ENCODE measurements around the gene CACNA1E.

Gene CACNA1E

GRCh38 chr1:181493885-181494284 is 10.6 kb downstream of the CACNA1E start:
- Histone ChIP-seq H3K18ac (ENCODE audit: low read length) (no peak overlapping the region), H3K23ac (ENCODE audit: low read depth, low read length, poor library complexity) (no peak overlapping the region), H2AK5ac (ENCODE audit: low read depth, low read length) (no peak overlapping the region), H3K27me3 (ENCODE audit: control insufficient read depth in 3 of 3, insufficient read depth in 3 of 3, low read depth in 1 of 3, low read length in 3 of 3) (no peaks in the 10 kb centered on the region), H3K4me3 (ENCODE audit: low read length in 2 of 2) (no peak overlapping the region), H3K9ac (ENCODE audit: low read depth, low read length, poor library complexity) (no peak overlapping the region), H3K4me1 (ENCODE audit: control insufficient read depth in 2 of 2, insufficient read depth in 1 of 2, low read depth in 1 of 2, low read length in 2 of 2) (no peaks in the 10 kb centered on the region), H3K14ac (ENCODE audit: low read length) (no peak overlapping the region), H2BK12ac (ENCODE audit: low read length) (no peak overlapping the region), H3K27ac (replicated peaks; ENCODE audit: low read length) (no peak overlapping the region), H3K79me1 (ENCODE audit: low read depth, low read length) (no peaks in the 10 kb centered on the region), H4K91ac (ENCODE audit: low read depth, low read length, poor library complexity) (no peak overlapping the region), H3K36me3 (replicated peaks in 1 of 2; ENCODE audit: control insufficient read depth in 2 of 2, insufficient read depth in 2 of 2, low read length in 2 of 2) (no peaks in the 10 kb centered on the region), H2AFZ (ENCODE audit: low read length) (no peak overlapping the region), H3K4ac (ENCODE audit: low read length) (no peak overlapping the region), H4K8ac (ENCODE audit: low read depth, low read length) (no peak overlapping the region), H2BK15ac (ENCODE audit: low read length) (no peak overlapping the region), H3K9me3 (replicated peaks in 1 of 2; ENCODE audit: control insufficient read depth in 2 of 2, insufficient read depth in 1 of 2, low read depth in 1 of 2, low read length in 2 of 2) (no peaks in the 10 kb centered on the region), H2BK120ac (ENCODE audit: low read depth, low read length) (no peak overlapping the region), H3K4me2 (ENCODE audit: insufficient read depth, low read length, poor library complexity, severe bottlenecking) (no peak overlapping the region), H2BK5ac (ENCODE audit: low read length) (no peak overlapping the region)
- no peak for DNase-seq (ENCODE audit: low spot score)
- WGBS, 2 donors (ENCODE audit: extremely low coverage in 2 of 2, insufficient read length in 2 of 2, insufficient replicate concordance in 1 of 2) = no CpG with 5 or more reads among the region's 4 CpGs

GRCh38 chr1:181496759-181497158 is 13.4 kb downstream of the CACNA1E start:
- Histone ChIP-seq H4K8ac (ENCODE audit: low read depth, low read length) (no peak overlapping the region), H3K79me1 (ENCODE audit: low read depth, low read length) (no peaks in the 10 kb centered on the region), H3K9me3 (replicated peaks in 1 of 2; ENCODE audit: control insufficient read depth in 2 of 2, insufficient read depth in 1 of 2, low read depth in 1 of 2, low read length in 2 of 2) (no peaks in the 10 kb centered on the region), H2BK12ac (ENCODE audit: low read length) (no peak overlapping the region), H3K4me1 (ENCODE audit: control insufficient read depth in 2 of 2, insufficient read depth in 1 of 2, low read depth in 1 of 2, low read length in 2 of 2) (peaks cover 0 to 5% of the 10 kb centered on the region in 2 donors), H4K91ac (ENCODE audit: low read depth, low read length, poor library complexity) (no peak overlapping the region), H2BK15ac (ENCODE audit: low read length) (no peak overlapping the region), H3K18ac (ENCODE audit: low read length) (no peak overlapping the region), H3K4me3 (ENCODE audit: low read length in 2 of 2) (no peak overlapping the region), H3K23ac (ENCODE audit: low read depth, low read length, poor library complexity) (no peak overlapping the region), H3K36me3 (replicated peaks in 1 of 2; ENCODE audit: control insufficient read depth in 2 of 2, insufficient read depth in 2 of 2, low read length in 2 of 2) (no peaks in the 10 kb centered on the region), H3K9ac (ENCODE audit: low read depth, low read length, poor library complexity) (no peak overlapping the region), H2AFZ (ENCODE audit: low read length) (no peak overlapping the region), H3K4me2 (ENCODE audit: insufficient read depth, low read length, poor library complexity, severe bottlenecking) (no peak overlapping the region), H3K27ac (replicated peaks; ENCODE audit: low read length) (no peak overlapping the region), H3K27me3 (ENCODE audit: control insufficient read depth in 3 of 3, insufficient read depth in 3 of 3, low read depth in 1 of 3, low read length in 3 of 3) (no peaks in the 10 kb centered on the region), H3K4ac (ENCODE audit: low read length) (no peak overlapping the region), H2BK5ac (ENCODE audit: low read length) (no peak overlapping the region), H2BK120ac (ENCODE audit: low read depth, low read length) (no peak overlapping the region), H3K14ac (ENCODE audit: low read length) (no peak overlapping the region), H2AK5ac (ENCODE audit: low read depth, low read length) (no peak overlapping the region)
- DNase-seq (ENCODE audit: low spot score) = no peak
- no CpG with 5 or more reads among the region's 1 CpG for WGBS, 2 donors (ENCODE audit: extremely low coverage in 2 of 2, insufficient read length in 2 of 2, insufficient replicate concordance in 1 of 2)

- Histone ChIP-seq H3K36me3 (replicated peaks in 1 of 2; ENCODE audit: control insufficient read depth in 2 of 2, insufficient read depth in 2 of 2, low read length in 2 of 2) (no peaks in the 10 kb centered on the region), H3K4me2 (ENCODE audit: insufficient read depth, low read length, poor library complexity, severe bottlenecking) (no peak overlapping the region), H3K14ac (ENCODE audit: low read length) (no peak overlapping the region), H3K9me3 (replicated peaks in 1 of 2; ENCODE audit: control insufficient read depth in 2 of 2, insufficient read depth in 1 of 2, low read depth in 1 of 2, low read length in 2 of 2) (no peaks in the 10 kb centered on the region), H3K9ac (ENCODE audit: low read depth, low read length, poor library complexity) (no peak overlapping the region), H2AK5ac (ENCODE audit: low read depth, low read length) (no peak overlapping the region), H2BK15ac (ENCODE audit: low read length) (no peak overlapping the region), H2BK5ac (ENCODE audit: low read length) (no peak overlapping the region), H3K4me1 (ENCODE audit: control insufficient read depth in 2 of 2, insufficient read depth in 1 of 2, low read depth in 1 of 2, low read length in 2 of 2) (peaks cover 0 to 7% of the 10 kb centered on the region in 2 donors), H3K79me1 (ENCODE audit: low read depth, low read length) (no peaks in the 10 kb centered on the region), H3K27me3 (ENCODE audit: control insufficient read depth in 3 of 3, insufficient read depth in 3 of 3, low read depth in 1 of 3, low read length in 3 of 3) (no peaks in the 10 kb centered on the region), H2BK120ac (ENCODE audit: low read depth, low read length) (no peak overlapping the region), H3K27ac (replicated peaks; ENCODE audit: low read length) (no peak overlapping the region), H3K18ac (ENCODE audit: low read length) (no peak overlapping the region), H3K4me3 (ENCODE audit: low read length in 2 of 2) (no peak overlapping the region), H3K23ac (ENCODE audit: low read depth, low read length, poor library complexity) (no peak overlapping the region), H2AFZ (ENCODE audit: low read length) (no peak overlapping the region), H2BK12ac (ENCODE audit: low read length) (no peak overlapping the region), H4K91ac (ENCODE audit: low read depth, low read length, poor library complexity) (no peak overlapping the region), H3K4ac (ENCODE audit: low read length) (no peak overlapping the region), H4K8ac (ENCODE audit: low read depth, low read length) (no peak overlapping the region)
- no peak for DNase-seq (ENCODE audit: low spot score)
- WGBS, 2 donors (ENCODE audit: extremely low coverage in 2 of 2, insufficient read length in 2 of 2, insufficient replicate concordance in 1 of 2) = no CpG with 5 or more reads among the region's 6 CpGs
Measured at GRCh38 chr1:181497870-181498269, 14.6 kb downstream of the CACNA1E start.

GRCh38 chr1:181499825-181500224 is 16.5 kb downstream of the CACNA1E start:
- Histone ChIP-seq H2AK5ac (ENCODE audit: low read depth, low read length) (no peak overlapping the region), H3K4me3 (ENCODE audit: low read length in 2 of 2) (no peak overlapping the region), H3K27me3 (ENCODE audit: control insufficient read depth in 3 of 3, insufficient read depth in 3 of 3, low read depth in 1 of 3, low read length in 3 of 3) (no peaks in the 10 kb centered on the region), H3K4me1 (ENCODE audit: control insufficient read depth in 2 of 2, insufficient read depth in 1 of 2, low read depth in 1 of 2, low read length in 2 of 2) (peaks cover 0 to 7% of the 10 kb centered on the region in 2 donors), H3K23ac (ENCODE audit: low read depth, low read length, poor library complexity) (no peak overlapping the region), H2BK120ac (ENCODE audit: low read depth, low read length) (no peak overlapping the region), H4K8ac (ENCODE audit: low read depth, low read length) (no peak overlapping the region), H3K4me2 (ENCODE audit: insufficient read depth, low read length, poor library complexity, severe bottlenecking) (no peak overlapping the region), H3K9me3 (replicated peaks in 1 of 2; ENCODE audit: control insufficient read depth in 2 of 2, insufficient read depth in 1 of 2, low read depth in 1 of 2, low read length in 2 of 2) (no peaks in the 10 kb centered on the region), H2BK12ac (ENCODE audit: low read length) (no peak overlapping the region), H2AFZ (ENCODE audit: low read length) (no peak overlapping the region), H3K18ac (ENCODE audit: low read length) (no peak overlapping the region), H3K79me1 (ENCODE audit: low read depth, low read length) (no peaks in the 10 kb centered on the region), H4K91ac (ENCODE audit: low read depth, low read length, poor library complexity) (no peak overlapping the region), H3K14ac (ENCODE audit: low read length) (no peak overlapping the region), H2BK15ac (ENCODE audit: low read length) (no peak overlapping the region), H3K4ac (ENCODE audit: low read length) (no peak overlapping the region), H3K9ac (ENCODE audit: low read depth, low read length, poor library complexity) (no peak overlapping the region), H2BK5ac (ENCODE audit: low read length) (no peak overlapping the region), H3K36me3 (replicated peaks in 1 of 2; ENCODE audit: control insufficient read depth in 2 of 2, insufficient read depth in 2 of 2, low read length in 2 of 2) (no peaks in the 10 kb centered on the region), H3K27ac (replicated peaks; ENCODE audit: low read length) (no peak overlapping the region)
- no CpG with 5 or more reads among the region's 4 CpGs for WGBS, 2 donors (ENCODE audit: extremely low coverage in 2 of 2, insufficient read length in 2 of 2, insufficient replicate concordance in 1 of 2)
- DNase-seq (ENCODE audit: low spot score) = no peak

Data from neuronal stem cell (in vitro differentiated cells).